ENCODE results near the gene YPEL2.
"Not testable (repeated sequence)": the region's sequence is repeated elsewhere in the genome, so short reads cannot be mapped to it uniquely, and the experiment has no call there.

YPEL2 gene

DNA sequence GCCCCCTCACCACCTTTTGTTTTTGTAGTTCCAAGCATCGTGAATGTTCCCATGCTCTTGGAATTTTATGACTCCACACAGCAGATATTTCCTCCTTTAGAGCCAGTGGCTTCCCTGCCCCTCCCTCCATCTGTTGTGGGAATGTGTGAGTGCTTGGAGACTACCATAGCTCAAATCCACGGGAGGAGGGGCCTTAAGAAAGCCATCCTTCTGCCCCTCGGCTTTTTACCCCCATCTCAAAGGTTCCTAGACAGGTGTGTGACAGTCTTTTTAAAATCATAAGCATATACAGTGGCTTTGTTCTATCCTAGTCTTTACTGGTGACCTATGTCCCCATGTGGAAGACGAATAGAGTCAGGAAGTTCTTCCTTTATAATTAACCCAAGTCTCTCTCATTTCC lies 47.2 kb downstream of the YPEL2 start:
- DNase-seq = no peak

GRCh38 chr17:59380474-59380873 lies 49.0 kb downstream of the YPEL2 start:
- no peak for DNase-seq

DNA sequence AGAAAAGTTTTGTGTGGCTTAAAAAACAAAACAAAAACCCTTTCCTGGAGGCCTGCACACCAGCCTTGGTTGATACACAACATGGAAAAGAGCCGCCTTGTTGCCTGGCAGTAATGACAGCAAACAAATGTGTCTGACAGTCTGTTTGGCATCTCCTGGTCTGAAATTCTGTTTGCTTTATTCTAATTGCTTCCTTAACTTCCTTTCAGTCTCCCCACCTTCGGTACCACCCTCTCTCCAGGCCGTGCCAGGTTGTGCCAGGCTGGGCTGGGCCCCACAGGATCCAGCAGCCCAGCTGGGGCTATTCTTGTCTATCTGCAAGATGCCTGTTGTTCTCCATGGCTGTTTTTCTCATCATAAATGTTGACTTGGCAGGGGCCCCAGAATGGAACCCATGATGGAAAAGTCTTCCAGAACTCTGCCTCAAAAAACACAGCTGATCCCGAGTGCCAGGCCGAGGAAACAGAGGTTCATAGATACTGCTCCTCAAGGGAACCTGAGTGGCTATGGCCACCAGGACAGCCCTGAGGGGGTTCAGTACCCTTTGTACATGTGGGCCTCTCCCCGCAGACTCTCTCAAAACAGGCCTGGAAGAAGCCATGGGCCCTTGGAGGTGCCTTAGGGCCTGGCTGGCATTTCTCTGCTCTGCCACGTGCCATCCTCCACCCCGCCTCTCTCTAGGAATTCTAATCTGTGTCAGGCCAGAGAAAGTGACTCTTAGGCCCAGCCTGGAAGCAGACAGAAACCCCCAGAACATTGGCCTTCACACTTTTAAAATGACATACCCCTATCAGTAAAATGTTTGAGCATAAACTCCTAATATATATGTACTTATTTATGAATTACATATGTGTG lies 50.5 kb downstream of the YPEL2 start:
- no peak for DNase-seq

GRCh38 chr17:59383893-59384292 lies 52.4 kb downstream of the YPEL2 start:
- DNase-seq = no peak

DNA sequence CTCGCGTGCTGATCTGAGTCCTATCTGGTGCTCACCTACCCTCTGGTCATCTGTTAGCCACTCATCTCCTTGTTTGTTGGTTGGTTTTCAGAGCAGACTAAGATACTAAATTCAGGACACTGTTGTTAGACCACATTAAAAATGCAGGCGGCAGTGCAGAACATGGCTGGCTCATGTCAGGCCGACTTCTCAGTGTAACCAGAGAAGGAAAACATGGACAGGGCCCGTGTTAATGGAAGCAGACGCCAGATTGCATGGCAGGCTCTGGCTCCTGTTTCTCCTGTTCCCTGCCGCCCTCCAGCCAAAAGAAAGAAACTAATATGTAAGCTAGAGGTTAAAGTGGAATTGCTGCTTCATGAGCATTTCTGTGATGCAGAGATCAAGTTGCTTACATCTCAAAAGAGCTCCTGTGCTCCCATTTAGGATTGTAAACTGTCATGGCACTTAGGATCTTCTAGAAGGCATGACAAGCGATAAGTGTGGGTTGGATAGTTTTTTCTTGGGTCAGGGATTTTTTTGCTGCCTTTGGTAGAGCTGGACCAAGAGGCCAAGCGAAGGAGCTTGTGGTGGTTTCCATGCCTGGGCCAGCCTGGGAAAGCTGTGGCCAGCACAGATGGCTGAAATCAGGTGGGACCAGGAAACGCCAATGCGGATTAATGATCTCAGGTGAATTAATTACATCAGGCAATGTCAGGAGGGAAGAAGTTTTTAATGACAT lies 56.1 kb downstream of the YPEL2 start:
- no peak for DNase-seq

- DNase-seq = no peak
Observed at GRCh38 chr17:59388069-59388556, 56.7 kb downstream of the YPEL2 start.

DNA sequence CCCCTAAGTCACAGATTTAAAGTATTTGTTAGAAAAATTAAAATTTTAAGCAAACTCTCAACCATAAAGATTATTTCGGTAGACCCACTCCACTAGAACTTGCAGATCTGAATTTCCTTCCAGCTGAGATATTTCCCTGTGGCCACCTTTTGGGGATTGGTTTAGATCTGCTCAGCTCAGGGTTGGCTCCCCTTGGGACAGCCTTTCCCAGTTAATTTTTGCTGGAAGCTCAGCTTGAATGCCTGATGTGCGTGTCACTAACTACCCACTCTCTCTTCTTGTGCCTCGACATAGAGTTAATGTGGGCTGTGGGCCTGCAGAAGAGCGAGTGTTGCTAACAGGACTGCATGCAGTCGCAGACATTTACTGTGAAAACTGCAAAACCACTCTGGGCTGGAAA lies 57.6 kb downstream of the YPEL2 start:
- DNase-seq = no peak

DNA sequence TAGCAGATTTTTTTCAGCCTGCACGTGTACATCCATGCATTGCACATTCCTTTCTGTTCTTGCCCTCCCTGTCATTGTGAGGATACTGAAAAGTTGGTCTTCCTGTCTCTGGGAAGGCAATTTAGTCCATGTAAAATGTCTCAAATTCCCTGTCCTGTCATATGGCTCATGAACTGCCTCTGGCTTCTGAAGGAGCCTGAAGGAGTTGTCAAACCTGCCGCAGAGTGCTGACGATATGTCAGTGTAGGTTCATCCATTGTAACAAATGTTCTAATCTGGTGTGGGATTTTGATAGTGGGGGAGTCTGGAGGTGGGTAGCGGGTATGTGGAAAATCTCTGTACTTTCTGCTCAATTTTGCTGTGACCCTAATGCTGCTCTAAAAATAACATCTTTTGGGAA lies 59.6 kb downstream of the YPEL2 start:
- no peak for DNase-seq

DNA sequence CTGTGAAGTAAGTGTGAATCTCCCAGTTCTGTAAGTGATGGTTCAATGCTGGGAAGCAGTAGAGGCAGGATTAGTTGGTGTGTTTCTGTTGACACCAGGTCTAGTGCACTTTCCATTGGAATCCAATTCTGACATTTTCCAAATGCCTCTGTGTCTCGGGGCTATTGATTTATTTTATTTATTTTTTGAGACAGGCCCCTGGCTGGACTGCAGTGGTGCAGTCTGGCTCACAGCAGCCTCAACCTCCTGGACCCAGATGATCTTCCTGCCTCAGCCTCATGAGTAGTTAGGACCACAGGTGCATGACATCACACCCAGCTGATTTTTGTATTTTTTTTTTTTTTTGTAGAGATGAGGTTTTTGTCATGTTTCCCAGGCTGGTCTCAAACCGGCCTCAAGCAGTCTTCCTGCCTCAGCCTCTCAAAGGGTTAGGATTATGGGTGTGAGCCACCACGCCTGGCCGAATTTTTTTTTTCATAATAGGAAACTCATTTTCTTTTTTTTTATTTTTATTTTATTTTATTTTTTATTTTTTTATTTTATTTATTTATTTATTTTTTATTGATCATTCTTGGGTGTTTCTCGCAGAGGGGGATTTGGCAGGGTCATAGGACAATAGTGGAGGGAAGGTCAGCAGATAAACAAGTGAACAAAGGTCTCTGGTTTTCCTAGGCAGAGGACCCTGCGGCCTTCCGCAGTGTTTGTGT lies 61.7 kb downstream of the YPEL2 start:
- no peak for DNase-seq

DNA sequence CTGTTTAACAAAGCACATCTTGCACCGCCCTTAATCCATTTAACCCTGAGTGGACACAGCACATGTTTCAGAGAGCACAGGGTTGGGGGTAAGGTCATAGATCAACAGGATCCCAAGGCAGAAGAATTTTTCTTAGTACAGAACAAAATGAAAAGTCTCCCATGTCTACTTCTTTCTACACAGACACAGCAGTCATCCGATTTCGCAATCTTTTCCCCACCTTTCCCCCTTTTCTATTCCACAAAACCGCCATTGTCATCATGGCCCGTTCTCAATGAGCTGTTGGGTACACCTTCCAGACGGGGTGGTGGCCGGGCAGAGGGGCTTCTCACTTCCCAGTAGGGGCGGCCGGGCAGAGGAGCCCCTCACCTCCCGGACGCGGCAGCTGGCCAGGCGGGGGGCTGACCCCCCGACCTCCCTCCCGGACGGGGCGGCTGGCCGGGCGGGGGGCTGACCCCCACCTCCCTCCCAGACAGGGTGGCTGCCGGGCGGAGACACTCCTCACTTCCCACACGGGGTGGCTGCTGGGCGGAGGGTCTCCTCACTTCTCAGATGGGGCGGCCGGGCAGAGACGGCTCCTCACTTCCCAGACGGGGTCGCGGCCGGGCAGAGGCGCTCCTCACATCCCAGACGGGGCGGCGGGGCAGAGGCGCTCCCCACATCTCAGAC lies 62.4 kb downstream of the YPEL2 start:
- not testable (repeated sequence) for DNase-seq

DNA sequence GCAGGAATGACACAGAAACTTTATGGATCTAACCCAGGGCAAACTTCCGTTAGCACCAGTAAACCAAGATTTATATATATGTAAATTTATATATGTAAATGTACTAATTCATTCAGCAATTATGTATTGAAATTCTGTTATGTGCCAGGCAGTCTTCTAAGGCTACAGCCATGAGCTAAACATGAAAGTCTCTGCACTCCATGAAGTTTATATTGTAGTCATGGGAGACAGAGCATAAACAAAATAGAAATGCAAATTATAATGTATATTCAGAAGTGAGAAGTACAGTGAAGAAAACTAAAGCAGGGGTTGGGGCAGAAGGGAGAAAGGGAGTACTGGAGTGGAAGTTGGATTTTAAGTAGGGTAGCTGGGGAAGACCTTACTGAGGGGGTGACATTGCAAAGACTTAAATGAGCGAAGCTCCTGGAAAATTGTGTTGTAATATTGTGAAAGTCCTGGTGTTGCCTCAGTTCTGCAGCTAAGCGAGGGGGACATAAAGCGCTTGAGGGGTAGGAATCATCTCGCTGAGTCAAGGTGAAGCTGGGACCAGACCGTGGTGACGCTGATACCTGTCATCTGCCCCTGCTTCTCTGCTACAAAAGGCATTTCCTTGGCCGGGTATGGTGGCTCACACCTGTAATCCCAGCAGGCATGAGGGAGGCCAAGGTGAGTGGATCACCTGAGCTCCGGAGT lies 64.8 kb downstream of the YPEL2 start:
- DNase-seq = no peak

- no peak for DNase-seq
Observed at GRCh38 chr17:59397316-59398073, 66.0 kb downstream of the YPEL2 start.

GRCh38 chr17:59399914-59400313 lies 68.5 kb downstream of the YPEL2 start:
- DNase-seq = no peak

DNA sequence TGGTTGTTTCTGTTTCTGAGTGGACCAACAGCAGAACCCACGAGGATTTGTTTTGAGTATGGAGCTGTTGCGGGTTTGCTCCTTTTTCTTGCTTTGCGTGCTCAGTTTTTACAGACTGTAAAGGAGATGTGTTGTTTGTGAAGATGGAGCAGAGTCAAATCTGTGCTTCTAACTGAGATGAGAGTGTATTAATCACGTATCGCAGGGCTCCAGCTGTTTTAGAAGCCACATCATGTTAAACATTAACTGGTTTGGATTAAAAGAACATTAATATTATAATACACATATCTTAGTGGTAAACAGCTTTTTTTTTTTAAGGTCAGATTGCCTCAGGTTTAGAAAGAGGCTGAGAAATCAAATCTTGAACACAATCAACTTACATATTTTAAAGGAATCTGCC lies 69.4 kb downstream of the YPEL2 start:
- DNase-seq = no peak

GRCh38 chr17:59401274-59401673 lies 69.8 kb downstream of the YPEL2 start:
- no peak for DNase-seq

- no peak for DNase-seq
Observed at GRCh38 chr17:59401725-59402124, 70.3 kb downstream of the YPEL2 start.

GRCh38 chr17:59402760-59403159 lies 71.3 kb downstream of the YPEL2 start:
- no peak for DNase-seq

DNA sequence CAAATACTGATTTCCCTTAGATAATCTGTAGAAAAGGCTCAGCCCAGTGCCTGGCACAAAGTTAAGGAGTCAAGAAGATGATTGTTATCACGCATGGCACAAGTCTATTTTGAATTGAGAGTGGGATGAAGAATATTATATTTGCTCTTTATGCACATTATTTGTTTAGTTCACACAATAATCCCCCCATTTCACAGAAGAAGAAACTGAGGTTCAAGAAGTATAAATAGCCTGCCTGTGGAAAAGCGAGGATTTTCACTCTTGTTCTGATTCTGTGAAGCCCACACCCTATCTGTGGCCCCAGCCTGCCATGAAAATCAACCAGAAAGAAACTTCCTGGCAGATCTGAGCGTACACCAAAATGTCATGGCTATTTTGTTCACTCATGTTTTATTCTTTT lies 73.0 kb downstream of the YPEL2 start:
- no peak for DNase-seq

- no peak for DNase-seq
Observed at GRCh38 chr17:59405944-59406705, 74.7 kb downstream of the YPEL2 start.

- no peak for DNase-seq
Observed at GRCh38 chr17:59406808-59407381, 75.4 kb downstream of the YPEL2 start.
